Measurements from ENCODE around the gene BICD2. TPM values are rescaled to one million over a fixed set of nuclear protein-coding genes. Genes with fewer than 3 reads are reported as not detected.

BICD2 gene
- polyA plus RNA-seq, 1 donor from 2014 or later = 22.4 TPM

GRCh38 chr9:92786298-92786697 lies 21.7 kb upstream of the BICD2 start:
- Histone ChIP-seq H4K20me1 (ENCODE audit: insufficient read depth) (no peaks in the 10 kb centered on the region), H3K4me2 (ENCODE audit: low read length) (no peak overlapping the region), H3K27me3 (ENCODE audit: insufficient read depth, low read depth, low read length) (no peaks in the 10 kb centered on the region), H3K9ac (ENCODE audit: low read length) (no peak overlapping the region), H3K36me3 (ENCODE audit: insufficient read depth, low read length) (no peaks in the 10 kb centered on the region), H3K9me2 (ENCODE audit: insufficient read depth, low read length) (no peaks in the 10 kb centered on the region), H3F3A (ENCODE audit: insufficient read depth, low read length, poor library complexity, severe bottlenecking) (no peaks in the 10 kb centered on the region), H2AFZ (ENCODE audit: low read depth, low read length) (no peak overlapping the region), H3K27ac (ENCODE audit: low read length) (no peak overlapping the region), H3K9me3 (ENCODE audit: low read length) (peaks cover 2% of the 10 kb centered on the region), H3K79me2 (replicated peaks; ENCODE audit: insufficient read depth, low read length) (no peaks in the 10 kb centered on the region), H3K4me3 (ENCODE audit: low read length) (no peak overlapping the region)
- TF ChIP-seq SMC3 (conservative IDR thresholded peaks at IDR 0.05; ENCODE audit: poor library complexity) (no peak), TAF1 (IDR thresholded peaks at IDR 0.05; ENCODE audit: low read depth) (no peak), MXI1 (conservative IDR thresholded peaks at IDR 0.05; ENCODE audit: poor library complexity, severe bottlenecking) (no peak), EP300 (conservative IDR thresholded peaks at IDR 0.05; ENCODE audit: poor library complexity, severe bottlenecking) (no peak), POLR2AphosphoS5 (IDR thresholded peaks at IDR 0.05) (no peak), RAD21 (conservative IDR thresholded peaks at IDR 0.05) (no peak)
- TF ChIP-seq, protein P1, sequence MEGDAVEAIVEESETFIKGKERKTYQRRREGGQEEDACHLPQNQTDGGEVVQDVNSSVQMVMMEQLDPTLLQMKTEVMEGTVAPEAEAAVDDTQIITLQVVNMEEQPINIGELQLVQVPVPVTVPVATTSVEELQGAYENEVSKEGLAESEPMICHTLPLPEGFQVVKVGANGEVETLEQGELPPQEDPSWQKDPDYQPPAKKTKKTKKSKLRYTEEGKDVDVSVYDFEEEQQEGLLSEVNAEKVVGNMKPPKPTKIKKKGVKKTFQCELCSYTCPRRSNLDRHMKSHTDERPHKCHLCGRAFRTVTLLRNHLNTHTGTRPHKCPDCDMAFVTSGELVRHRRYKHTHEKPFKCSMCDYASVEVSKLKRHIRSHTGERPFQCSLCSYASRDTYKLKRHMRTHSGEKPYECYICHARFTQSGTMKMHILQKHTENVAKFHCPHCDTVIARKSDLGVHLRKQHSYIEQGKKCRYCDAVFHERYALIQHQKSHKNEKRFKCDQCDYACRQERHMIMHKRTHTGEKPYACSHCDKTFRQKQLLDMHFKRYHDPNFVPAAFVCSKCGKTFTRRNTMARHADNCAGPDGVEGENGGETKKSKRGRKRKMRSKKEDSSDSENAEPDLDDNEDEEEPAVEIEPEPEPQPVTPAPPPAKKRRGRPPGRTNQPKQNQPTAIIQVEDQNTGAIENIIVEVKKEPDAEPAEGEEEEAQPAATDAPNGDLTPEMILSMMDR (IDR thresholded peaks at IDR 0.05; ENCODE audit: poor library complexity, severe bottlenecking) = no peak

GRCh38 chr9:92781899-92782298 lies 17.3 kb upstream of the BICD2 start:
- H3K79me2 ChIP-seq (replicated peaks; ENCODE audit: insufficient read depth, low read length) = no peaks in the 10 kb centered on the region
- no peaks in the 10 kb centered on the region for H3K36me3 ChIP-seq (ENCODE audit: insufficient read depth, low read length)
- TF ChIP-seq REST (IDR thresholded peaks at IDR 0.05; ENCODE audit: borderline replicate concordance) = no peak
- no peak for TF ChIP-seq EZH2 (IDR thresholded peaks at IDR 0.05; ENCODE audit: borderline replicate concordance, insufficient read depth, low read length, poor library complexity, severe bottlenecking)
- TF ChIP-seq POLR2AphosphoS5 (IDR thresholded peaks at IDR 0.05) = no peak
- no peak for TF ChIP-seq TAF1 (IDR thresholded peaks at IDR 0.05; ENCODE audit: low read depth)
- TF ChIP-seq SMC3 (conservative IDR thresholded peaks at IDR 0.05; ENCODE audit: poor library complexity) = no peak
- H3K4me2 ChIP-seq (ENCODE audit: low read length) = no peak overlapping the region
- H3K9ac ChIP-seq (ENCODE audit: low read length) = no peak overlapping the region
- H2AFZ ChIP-seq (ENCODE audit: low read depth, low read length) = no peak overlapping the region
- peaks cover 5% of the 10 kb centered on the region for H3K9me3 ChIP-seq (ENCODE audit: low read length)
- H3K9me2 ChIP-seq (ENCODE audit: insufficient read depth, low read length) = no peaks in the 10 kb centered on the region
- no peak overlapping the region for H3K4me3 ChIP-seq (ENCODE audit: low read length)
- no peaks in the 10 kb centered on the region for H3F3A ChIP-seq (ENCODE audit: insufficient read depth, low read length, poor library complexity, severe bottlenecking)
- no peak overlapping the region for H3K27ac ChIP-seq (ENCODE audit: low read length)
- no peaks in the 10 kb centered on the region for H4K20me1 ChIP-seq (ENCODE audit: insufficient read depth)
- H3K27me3 ChIP-seq (ENCODE audit: insufficient read depth, low read depth, low read length) = no peaks in the 10 kb centered on the region

DNA sequence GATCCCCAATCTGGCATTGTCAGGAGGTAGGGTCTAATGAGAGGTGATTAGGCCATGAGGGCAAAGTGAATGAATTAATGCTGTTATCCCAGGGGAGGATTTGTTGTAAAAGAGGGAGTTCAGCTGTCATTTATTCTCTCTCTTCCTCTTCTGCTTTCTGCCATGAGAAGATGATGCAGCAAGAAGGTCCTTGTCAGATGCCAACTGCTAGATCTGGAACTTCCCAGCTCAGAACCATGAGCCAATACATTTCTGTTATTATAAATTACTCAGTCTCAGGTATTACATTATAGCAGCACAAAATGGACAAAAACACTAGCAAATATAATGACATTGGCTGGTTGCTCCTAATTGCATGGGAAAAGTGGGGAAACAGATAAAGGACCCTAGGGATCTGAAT lies 15.6 kb upstream of the BICD2 start:
- Histone ChIP-seq H3K9ac (ENCODE audit: low read length) (no peak overlapping the region), H3K27ac (ENCODE audit: low read length) (no peak overlapping the region), H2AFZ (ENCODE audit: low read depth, low read length) (no peak overlapping the region), H3K4me2 (ENCODE audit: low read length) (no peak overlapping the region), H3K36me3 (ENCODE audit: insufficient read depth, low read length) (no peaks in the 10 kb centered on the region), H4K20me1 (ENCODE audit: insufficient read depth) (no peaks in the 10 kb centered on the region), H3F3A (ENCODE audit: insufficient read depth, low read length, poor library complexity, severe bottlenecking) (no peaks in the 10 kb centered on the region), H3K9me2 (ENCODE audit: insufficient read depth, low read length) (no peaks in the 10 kb centered on the region), H3K9me3 (ENCODE audit: low read length) (peaks cover 3% of the 10 kb centered on the region), H3K27me3 (ENCODE audit: insufficient read depth, low read depth, low read length) (no peaks in the 10 kb centered on the region), H3K79me2 (replicated peaks; ENCODE audit: insufficient read depth, low read length) (no peaks in the 10 kb centered on the region), H3K4me3 (ENCODE audit: low read length) (no peak overlapping the region)
- TF ChIP-seq RAD21 (conservative IDR thresholded peaks at IDR 0.05) (no peak), MXI1 (conservative IDR thresholded peaks at IDR 0.05; ENCODE audit: poor library complexity, severe bottlenecking) (no peak), REST (IDR thresholded peaks at IDR 0.05; ENCODE audit: borderline replicate concordance) (no peak), SMC3 (conservative IDR thresholded peaks at IDR 0.05; ENCODE audit: poor library complexity) (no peak), EZH2 (IDR thresholded peaks at IDR 0.05; ENCODE audit: borderline replicate concordance, insufficient read depth, low read length, poor library complexity, severe bottlenecking) (no peak), TAF1 (IDR thresholded peaks at IDR 0.05; ENCODE audit: low read depth) (no peak), POLR2AphosphoS5 (IDR thresholded peaks at IDR 0.05) (no peak), EP300 (conservative IDR thresholded peaks at IDR 0.05; ENCODE audit: poor library complexity, severe bottlenecking) (no peak)
- TF ChIP-seq, protein P1 (IDR thresholded peaks at IDR 0.05; ENCODE audit: poor library complexity, severe bottlenecking) = no peak

Measured in neural cell (in vitro differentiated cells).